SK-N-SH (cell line): ENCODE results near the gene SYNJ2. TPM values are rescaled to one million over a fixed set of nuclear protein-coding genes. Genes with fewer than 3 reads are reported as not detected.
A peak's percentile ranks its signal among the peaks of the same experiment; 100 is the strongest.

Source experiments
- CTCF ChIA-PET: fragments of 300-600, 350-600 bp; formaldehyde crosslinking; extraction: SDS; loops from one replicate; lab custom pipeline; 2021; lab: Yijun Ruan, JAX
- POLR2A ChIA-PET: fragments of 350-600 bp; sonication (Branson Sonifier 250); formaldehyde crosslinking; extraction: SDS; loops from one replicate; lab custom pipeline; 2020; ENCODE audit warnings: antibody characterized with exemption, inconsistent platforms; lab: Yijun Ruan, JAX
- DNase-seq: peaks from one replicate; pipeline ENCODE4 v3.0.0; 2012
- H2AFZ ChIP-seq: fragments of 200-600 bp; sonication (generic); 2 replicates; pipeline ENCODE4 v1.8.1; 2016; ENCODE audit warnings: antibody characterized with exemption, mild to moderate bottlenecking, low read depth
- H3F3A ChIP-seq: fragments of 200-600 bp; sonication (generic); replicated peaks from 2 replicates; pipeline ENCODE3; 2016; ENCODE audit warnings: antibody characterized with exemption, mild to moderate bottlenecking; ENCODE audit not compliant: insufficient read depth
- H3K27ac ChIP-seq, 2 experiments: fragments of 200-500 bp in 1 of 2; fragments of 200-600 bp in 1 of 2; sonication (Bioruptor generic) in 1 of 2; sonication (generic), shearing (Covaris generic) in 1 of 2; 2 replicates each; pipeline versions ENCODE4 v1.5.1 to v1.6.1; 2014 to 2016; ENCODE audit warnings: low read depth in 2 of 2, inconsistent platforms in 1 of 2, low read length in 1 of 2, mild to moderate bottlenecking in 1 of 2, mixed read lengths in 1 of 2
- H3K27me3 ChIP-seq: fragments of 200-600 bp; sonication (generic), shearing (Covaris generic); 2 replicates; pipeline ENCODE4 v1.6.1; 2016; ENCODE audit warnings: mixed run types; ENCODE audit not compliant: insufficient read depth
- H3K36me3 ChIP-seq, 2 experiments: fragments of 200-500 bp in 1 of 2; fragments of 200-600 bp in 1 of 2; sonication (Bioruptor generic) in 1 of 2; sonication (generic) in 1 of 2; replicated peaks in 1 of 2; 2 replicates each; pipeline versions ENCODE3 to v1.5.1; 2014 to 2016; ENCODE audit warnings: low read length in 1 of 2, mild to moderate bottlenecking in 1 of 2; ENCODE audit not compliant: insufficient read depth in 2 of 2, control insufficient read depth in 1 of 2
- H3K4me1 ChIP-seq, 2 experiments: fragments of 200-500 bp in 1 of 2; fragments of 200-600 bp in 1 of 2; sonication (Bioruptor generic) in 1 of 2; sonication (generic), shearing (Covaris generic) in 1 of 2; 2 replicates each; pipeline versions ENCODE4 v1.5.1 to v1.6.1; 2014 to 2016; ENCODE audit warnings: low read depth in 1 of 2, low read length in 1 of 2, mixed run types in 1 of 2; ENCODE audit not compliant: insufficient read depth in 2 of 2, control insufficient read depth in 1 of 2
- H3K4me2 ChIP-seq: fragments of 200-600 bp; sonication (generic), shearing (Covaris generic); 2 replicates; pipeline ENCODE4 v1.6.1; 2017; ENCODE audit warnings: mixed run types
- H3K4me3 ChIP-seq, 2 experiments: fragments of 200-500 bp in 1 of 2; fragments of 200-600 bp in 1 of 2; sonication (Bioruptor generic) in 1 of 2; sonication (generic), shearing (Covaris generic) in 1 of 2; 2 replicates each; pipeline versions ENCODE4 v1.5.1 to v1.8.1; 2014 to 2016; ENCODE audit warnings: low read depth in 2 of 2, inconsistent platforms in 1 of 2, low read length in 1 of 2, mild to moderate bottlenecking in 1 of 2, mixed read lengths in 1 of 2, moderate library complexity in 1 of 2
- H3K79me2 ChIP-seq: fragments of 200-600 bp; sonication (generic); 2 replicates; pipeline ENCODE4 v1.8.1; 2017; ENCODE audit warnings: mild to moderate bottlenecking; ENCODE audit not compliant: insufficient read depth
- H3K9ac ChIP-seq: fragments of 200-600 bp; sonication (generic); 2 replicates; pipeline ENCODE4 v1.6.1; 2017; ENCODE audit warnings: mixed run types
- H3K9me2 ChIP-seq: fragments of 200-600 bp; sonication (generic); 2 replicates; pipeline ENCODE4 v1.6.1; 2017; ENCODE audit warnings: mixed run types
- H3K9me3 ChIP-seq: fragments of 200-600 bp; sonication (generic); 2 replicates; pipeline ENCODE4 v1.6.1; 2017; ENCODE audit warnings: mixed run types, mild to moderate bottlenecking, moderate library complexity
- H4K20me1 ChIP-seq: fragments of 200-600 bp; sonication (generic); 2 replicates; pipeline ENCODE4 v1.6.1; 2017; ENCODE audit warnings: mild to moderate bottlenecking, mixed run types; ENCODE audit not compliant: insufficient read depth
- CHD2 ChIP-seq: fragments of 150-350 bp; IDR thresholded peaks from 2 replicates; pipeline ENCODE4 v1.6.1; 2018; ENCODE audit warnings: low read length; ENCODE audit not compliant: partially characterized antibody
- CTCF ChIP-seq: fragments of 200-600 bp; sonication (generic); IDR thresholded peaks from 2 replicates; pipeline ENCODE4 v1.6.1; 2017; ENCODE audit warnings: antibody characterized with exemption, mild to moderate bottlenecking, moderate library complexity
- ELF1 ChIP-seq: IDR thresholded peaks from 2 replicates; pipeline ENCODE4 v1.4.0; 2012
- EP300 ChIP-seq, 2 experiments: IDR thresholded peaks; 2 replicates each; pipeline versions ENCODE4 v1.4.0 to v1.6.1; 2012; ENCODE audit warnings: borderline replicate concordance in 1 of 2, low read depth in 1 of 2, low read length in 1 of 2
- FOSL2 ChIP-seq: IDR thresholded peaks from 2 replicates; pipeline ENCODE4 v1.4.0; 2012; ENCODE audit warnings: low read depth, mild to moderate bottlenecking, moderate library complexity, borderline replicate concordance
- FOXJ3 ChIP-seq: sonication (generic); formaldehyde crosslinking; IDR thresholded peaks from 2 replicates; pipeline ENCODE4 v1.5.1; 2020; ENCODE audit warnings: mild to moderate bottlenecking, missing genetic modification reagents
- GABPA ChIP-seq: IDR thresholded peaks from 2 replicates; pipeline ENCODE4 v1.4.0; 2012; ENCODE audit warnings: low read depth, mild to moderate bottlenecking
- GATA2 ChIP-seq: sonication (generic); formaldehyde crosslinking; IDR thresholded peaks from 2 replicates; pipeline ENCODE4 v1.5.0; 2020; ENCODE audit warnings: mild to moderate bottlenecking, missing genetic modification reagents
- MAX ChIP-seq: IDR thresholded peaks from 2 replicates; pipeline ENCODE4 v1.4.0; 2012; ENCODE audit warnings: low read depth
- NFIC ChIP-seq: IDR thresholded peaks from 2 replicates; pipeline ENCODE4 v1.4.0; 2012; ENCODE audit warnings: borderline replicate concordance
- NRF1 ChIP-seq: IDR thresholded peaks from 2 replicates; pipeline ENCODE4 v1.6.1; 2012; ENCODE audit warnings: low read depth, mild to moderate bottlenecking, low read length
- PBX3 ChIP-seq: IDR thresholded peaks from 2 replicates; pipeline ENCODE4; 2012
- RAD21 ChIP-seq: IDR thresholded peaks from 2 replicates; pipeline ENCODE4 v1.6.1; 2012; ENCODE audit warnings: mild to moderate bottlenecking, low read length
- RCOR1 ChIP-seq: fragments of 150-350 bp; IDR thresholded peaks from 2 replicates; pipeline ENCODE4 v1.6.1; 2017; ENCODE audit warnings: antibody characterized with exemption, low read length
- REST ChIP-seq: IDR thresholded peaks from 2 replicates; pipeline ENCODE4 v1.6.1; 2012; ENCODE audit warnings: mild to moderate bottlenecking, low read depth, low read length, moderate library complexity
- RXRA ChIP-seq: IDR thresholded peaks from 2 replicates; pipeline ENCODE4 v1.4.0; 2012; ENCODE audit warnings: low read depth, mild to moderate bottlenecking, borderline replicate concordance
- TAF1 ChIP-seq: IDR thresholded peaks from 2 replicates; pipeline ENCODE4 v1.6.1; 2012; ENCODE audit warnings: low read depth, mild to moderate bottlenecking, low read length, moderate library complexity, borderline replicate concordance
- TCF12 ChIP-seq: IDR thresholded peaks from 2 replicates; pipeline ENCODE4 v1.4.0; 2012
- USF2 ChIP-seq: fragments of 150-350 bp; IDR thresholded peaks from 2 replicates; pipeline ENCODE4 v1.6.1; 2017; ENCODE audit warnings: antibody characterized with exemption, low read length, low read depth, borderline replicate concordance
- ZBTB33 ChIP-seq: IDR thresholded peaks from 2 replicates; pipeline ENCODE4 v1.4.0; 2012; ENCODE audit warnings: low read depth, borderline replicate concordance
- WGBS: methylation state at CpG from one replicate; pipeline ENCODE4 v1.1.6; 2017; ENCODE audit warnings: low lambda C conversion rate; 5-methylcytosine and 5-hydroxymethylcytosine counted together
- polyA plus RNA-seq, 3 experiments: library from polyadenylated mRNA; depleted of rRNA; stranded (reverse); fragments of >200 nt; gene quantifications; 2 replicates each; pipeline ENCODE4 v1.2.3, GENCODE V29; 2012

SYNJ2 gene
- polyA plus RNA-seq, 1 of the 3 experiments (the other 2 are of a cell fraction): 40.0 TPM

- Histone ChIP-seq H3K4me3 (peak overlapping the region in 1 of 2 experiments; percentile 1; a peak in 1 of 4 replicates), H3K9me2 (no peaks in the 10 kb centered on the region), H3K36me3 (no peaks in the 10 kb centered on the region), H3K27me3 (no peaks in the 10 kb centered on the region), H3K4me1 (peaks cover 23 to 30% of the 10 kb centered on the region in 2 experiments; a peak in 3 of 4 replicates), H3K9me3 (no peaks in the 10 kb centered on the region), H2AFZ (no peak overlapping the region), H3K27ac (peak overlapping the region; percentile 85 to 88), H4K20me1 (no peaks in the 10 kb centered on the region), H3F3A (peaks cover 15% of the 10 kb centered on the region), H3K4me2 (peak overlapping the region; percentile 55; the same call in 1 of the 2 replicates), H3K79me2 (peaks cover 99% of the 10 kb centered on the region), H3K9ac (peak overlapping the region; percentile 46; the same call in 1 of the 2 replicates)
- peak; percentile 86 for DNase-seq
- ChIA-PET POLR2A (no interaction called here), CTCF (interaction anchor here (1.1 to 2.8 kb wide), 2 partner anchors 17 to 63 kb away, joined by 3 to 11 read pairs; no protein-coding TSS in a partner anchor)
- 21% methylated on average over 13 of the region's 13 CpGs for WGBS
- TF ChIP-seq REST (peak; percentile 46; the same call in 1 of the 2 replicates), PBX3 (peak; percentile 92), NRF1 (no peak), ELF1 (no peak), MAX (peak; percentile 71), RXRA (peak; percentile 42; the same call in 1 of the 2 replicates), GATA2 (CRISPR knock-in tag) (peak; percentile 72; the same call in 1 of the 2 replicates), NFIC (peak; percentile 94), FOSL2 (no peak; the same call in 1 of the 2 replicates), USF2 (no peak), CHD2 (peak; percentile 22), TAF1 (no peak; the same call in 1 of the 2 replicates), FOXJ3 (CRISPR knock-in tag) (no peak), ZBTB33 (no peak), RAD21 (no peak), EP300 (IDR thresholded peaks at IDR 0.05; ENCODE audit: borderline replicate concordance in 1 of 2, low read depth in 1 of 2, low read length in 1 of 2) (peak in 1 of 2 experiments; percentile 63; a peak in 1 of 4 replicates), RCOR1 (peak; percentile 12; the same call in 1 of the 2 replicates), GABPA (no peak; the same call in 1 of the 2 replicates), TCF12 (peak; percentile 90), CTCF (no peak)
Measured at GRCh38 chr6:158009114-158009891, 27.6 kb downstream of the SYNJ2 start.
